Keratinocyte (primary cell): ENCODE results near the gene BATF3. TPM values are rescaled to one million over a fixed set of nuclear protein-coding genes. Genes with fewer than 3 reads are reported as not detected.

Experiments
- DNase-seq: peaks from one replicate; pipeline ENCODE4 v3.0.0-alpha.2; 2011; ENCODE audit warnings: low read depth, missing footprints, low spot score
- FAIRE-seq: peaks from 2 replicates; lab custom pipeline; 2011; peaks lifted over from hg19 to GRCh38; lab: Jason Lieb, UNC
- H2AFZ ChIP-seq: 2 replicates; pipeline ENCODE4 v1.6.0; 2012; ENCODE audit warnings: low read length, control low read depth, inconsistent platforms; ENCODE audit not compliant: control insufficient read depth
- H3K27ac ChIP-seq: 2 replicates; pipeline ENCODE4 v1.5.1; 2011; ENCODE audit warnings: low read length; ENCODE audit not compliant: control insufficient read depth, insufficient read depth
- H3K27me3 ChIP-seq: 3 replicates; pipeline ENCODE4 v1.6.0; 2011; ENCODE audit warnings: low read length; ENCODE audit not compliant: control insufficient read depth, insufficient read depth; ENCODE audit errors: extremely low read depth
- H3K36me3 ChIP-seq, 2 experiments: 2 replicates in 1 of 2; 3 replicates in 1 of 2; pipeline ENCODE4 v1.5.1; 2011; ENCODE audit warnings: low read length in 2 of 2, mild to moderate bottlenecking in 1 of 2; ENCODE audit not compliant: control insufficient read depth in 2 of 2, insufficient read depth in 2 of 2; ENCODE audit errors: extremely low read depth in 1 of 2
- H3K4me1 ChIP-seq: 3 replicates; pipeline ENCODE4 v1.5.1; 2011; ENCODE audit warnings: low read length; ENCODE audit not compliant: control insufficient read depth, insufficient read depth; ENCODE audit errors: extremely low read depth
- H3K4me2 ChIP-seq: 3 replicates; pipeline ENCODE4 v1.6.0; 2011; ENCODE audit warnings: low read depth, low read length; ENCODE audit not compliant: control insufficient read depth, insufficient read depth; ENCODE audit errors: extremely low read depth
- H3K4me3 ChIP-seq, 3 experiments: fragments of 200-600 bp in 1 of 3; sonication (generic) in 1 of 3; 2 replicates in 2 of 3; 3 replicates in 1 of 3; pipeline ENCODE4 v1.5.1; 2011 to 2016; ENCODE audit warnings: low read length in 3 of 3, mild to moderate bottlenecking in 3 of 3, control low read depth in 2 of 3, inconsistent platforms in 1 of 3, low read depth in 1 of 3, mixed read lengths in 1 of 3, mixed run types in 1 of 3, moderate library complexity in 1 of 3; ENCODE audit not compliant: control insufficient read depth in 2 of 3, insufficient read depth in 2 of 3; ENCODE audit errors: extremely low read depth in 1 of 3
- H3K79me2 ChIP-seq: 2 replicates; pipeline ENCODE4 v1.6.0; 2012; ENCODE audit warnings: low read length; ENCODE audit not compliant: control insufficient read depth, insufficient read depth
- H3K9ac ChIP-seq: 3 replicates; pipeline ENCODE4 v1.6.0; 2011; ENCODE audit warnings: low read length; ENCODE audit not compliant: control insufficient read depth, insufficient read depth; ENCODE audit errors: extremely low read depth
- H3K9me1 ChIP-seq: 3 replicates; pipeline ENCODE4 v1.6.0; 2011; ENCODE audit warnings: low read length; ENCODE audit not compliant: control insufficient read depth, insufficient read depth; ENCODE audit errors: extremely low read depth
- H3K9me3 ChIP-seq: 2 replicates; pipeline ENCODE4 v1.5.1; 2012; ENCODE audit warnings: low read depth, low read length; ENCODE audit not compliant: control insufficient read depth
- H4K20me1 ChIP-seq: 3 replicates; pipeline ENCODE4 v1.6.0; 2011; ENCODE audit warnings: low read length; ENCODE audit not compliant: control insufficient read depth, insufficient read depth; ENCODE audit errors: extremely low read depth
- CTCF ChIP-seq, 3 experiments: IDR thresholded peaks in 1 of 3; conservative IDR thresholded peaks in 1 of 3; optimal IDR thresholded peaks in 1 of 3; 2 replicates in 2 of 3; 3 replicates in 1 of 3; pipeline versions ENCODE3 to v1.5.1; 2011; ENCODE audit warnings: low read length in 3 of 3, mild to moderate bottlenecking in 3 of 3, moderate library complexity in 2 of 3, control low read depth in 1 of 3, inconsistent platforms in 1 of 3; ENCODE audit not compliant: insufficient read depth in 2 of 3; ENCODE audit errors: extremely low read depth in 1 of 3
- EZH2 ChIP-seq: IDR thresholded peaks from one replicate; pipeline ENCODE4 v1.6.1; 2012; ENCODE audit warnings: inconsistent platforms, mild to moderate bottlenecking, low read length, moderate library complexity
- dilution Hi-C: fragments of 300-500 bp; cut with MboI; formaldehyde crosslinking; loops from one replicate; pipeline ENCODE4 v1.7.0; 2020; ENCODE audit warnings: low sequenced_read_pairs; ENCODE audit not compliant: extremely low pct_ligation_motif_present
- polyA plus RNA-seq, 5 experiments: library from polyadenylated mRNA; depleted of rRNA in 3 of 5; stranded (reverse) in 3 of 5; stranded (forward) in 1 of 5; unstranded in 1 of 5; fragments of >200 nt; gene quantifications; 1 replicate in 1 of 5; 2 replicates in 3 of 5; 3 replicates in 1 of 5; pipeline versions ENCODE4 v1.2.1 to v1.2.3, GENCODE V29; 2011 to 2012; ENCODE audit warnings: missing spikeins in 2 of 5, low read depth in 1 of 5, low replicate concordance in 1 of 5

Gene BATF3
- polyA plus RNA-seq, 1 donor (not counting 4 experiments of a cell fraction or from before 2014, with no cell fraction given), result not detected

DNA sequence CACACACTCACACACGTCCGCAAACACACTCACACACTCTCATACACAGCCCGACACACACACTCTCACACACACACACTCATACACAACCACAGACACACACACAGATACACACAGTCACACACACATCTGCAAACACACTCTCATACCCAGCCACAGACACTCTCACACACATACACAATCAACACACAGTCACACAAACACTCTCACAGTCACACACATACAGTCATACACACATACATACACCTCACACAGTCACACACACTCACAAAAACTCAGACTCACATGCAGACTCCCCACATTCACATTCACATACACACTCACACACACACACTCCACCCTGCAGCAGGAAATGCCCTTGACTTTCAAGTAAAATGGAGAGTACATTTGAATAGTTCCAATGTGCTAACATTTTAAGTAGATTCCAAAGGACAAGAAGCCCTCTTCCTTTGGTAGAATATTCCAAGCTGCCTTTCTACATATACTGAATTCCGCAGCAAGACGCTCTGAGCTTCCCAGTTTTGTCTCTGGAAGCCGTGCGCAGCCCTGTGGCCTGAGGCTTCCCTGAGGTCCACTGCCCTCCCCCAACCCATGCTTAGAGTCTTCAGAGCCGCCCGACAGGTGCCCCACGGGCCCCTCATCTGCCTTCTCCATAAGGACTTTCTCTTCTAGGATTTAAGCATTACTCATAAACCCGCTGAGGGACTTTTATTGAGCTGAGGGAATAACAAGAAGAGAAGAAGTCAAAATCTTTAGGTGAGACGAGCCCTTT is 9.7 kb downstream of the BATF3 start:
- Histone ChIP-seq H3K9me3 (no peaks in the 10 kb centered on the region), H3K4me2 (no peak overlapping the region), H3K9ac (no peak overlapping the region), H4K20me1 (no peaks in the 10 kb centered on the region), H3K4me3 (no peak overlapping the region), H3K79me2 (no peaks in the 10 kb centered on the region), H3K4me1 (peaks cover 2% of the 10 kb centered on the region), H3K27me3 (peaks cover 23% of the 10 kb centered on the region), H3K36me3 (no peaks in the 10 kb centered on the region), H3K27ac (no peak overlapping the region), H3K9me1 (no peaks in the 10 kb centered on the region), H2AFZ (no peak overlapping the region)
- DNase-seq (no peak), FAIRE-seq (no peak)
- TF ChIP-seq CTCF (optimal IDR thresholded peaks at IDR 0.05 in 1 of 3, IDR thresholded peaks at IDR 0.05 in 1 of 3, conservative IDR thresholded peaks at IDR 0.05 in 1 of 3; ENCODE audit: extremely low read depth in 1 of 3, insufficient read depth in 2 of 3, low read length in 3 of 3) (no peak), EZH2 (no peak)
- dilution Hi-C loops, result no loop called here

DNA sequence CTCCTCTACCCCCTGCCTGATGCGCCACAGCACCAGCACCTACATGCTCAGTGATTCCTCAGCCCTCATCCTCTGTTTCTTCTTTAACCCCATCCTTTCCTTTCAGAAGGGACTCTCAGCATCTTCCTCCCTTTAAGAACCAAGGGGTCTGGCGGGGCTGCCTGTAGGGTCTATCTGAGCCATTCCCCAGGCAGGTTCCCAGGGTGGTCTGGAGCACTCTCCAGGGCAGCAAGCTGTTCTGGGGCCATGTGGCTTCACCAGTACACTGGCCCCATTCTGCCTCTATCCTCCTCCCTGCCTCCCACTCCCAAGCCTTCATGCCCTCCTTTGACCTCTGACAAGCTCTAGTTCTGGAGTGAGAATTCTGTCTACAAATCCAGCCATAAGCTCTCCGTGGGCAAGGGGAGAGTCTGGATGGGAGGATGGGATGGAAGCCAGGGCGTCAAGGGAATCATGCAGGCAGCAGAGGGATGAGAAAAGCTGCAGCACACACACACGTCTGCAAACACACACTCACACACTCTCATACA is 10.4 kb downstream of the BATF3 start:
- H3K9me3 ChIP-seq, result no peaks in the 10 kb centered on the region
- no peaks in the 10 kb centered on the region for H3K9me1 ChIP-seq
- H3K9ac ChIP-seq, result no peak overlapping the region
- H2AFZ ChIP-seq, result no peak overlapping the region
- peaks cover 2% of the 10 kb centered on the region for H3K4me1 ChIP-seq
- dilution Hi-C loops, result no loop called here
- H3K27ac ChIP-seq, result no peak overlapping the region
- H3K36me3 ChIP-seq, result no peaks in the 10 kb centered on the region
- DNase-seq, result no peak
- H3K4me2 ChIP-seq, result no peak overlapping the region
- no peak overlapping the region for H3K4me3 ChIP-seq
- no peak for FAIRE-seq
- no peaks in the 10 kb centered on the region for H4K20me1 ChIP-seq
- H3K27me3 ChIP-seq, result peaks cover 24% of the 10 kb centered on the region
- TF ChIP-seq CTCF (optimal IDR thresholded peaks at IDR 0.05 in 1 of 3, IDR thresholded peaks at IDR 0.05 in 1 of 3, conservative IDR thresholded peaks at IDR 0.05 in 1 of 3; ENCODE audit: extremely low read depth in 1 of 3, insufficient read depth in 2 of 3, low read length in 3 of 3), result no peak
- TF ChIP-seq EZH2, result no peak
- H3K79me2 ChIP-seq, result no peaks in the 10 kb centered on the region
